ENCODE measurements around the gene DIAPH1.
"Not testable (repeated sequence)": the region's sequence is repeated elsewhere in the genome, so short reads cannot be mapped to it uniquely, and the experiment has no call there.

Gene DIAPH1

GRCh38 chr5:141623186-141623585 is 4.4 kb upstream of the DIAPH1 start:
- Histone ChIP-seq H3K36me3 (ENCODE audit: control insufficient read depth, insufficient read depth, low read length) (peaks cover 1% of the 10 kb centered on the region), H3K9ac (ENCODE audit: low read length) (no peak overlapping the region), H3K4me3 (ENCODE audit: low read length) (no peak overlapping the region), H3K9me3 (ENCODE audit: control insufficient read depth, low read length) (no peaks in the 10 kb centered on the region), H3K27me3 (ENCODE audit: control insufficient read depth, insufficient read depth, low read length) (no peaks in the 10 kb centered on the region), H3K4me1 (ENCODE audit: control insufficient read depth, insufficient read depth, low read length) (no peaks in the 10 kb centered on the region)

DNA sequence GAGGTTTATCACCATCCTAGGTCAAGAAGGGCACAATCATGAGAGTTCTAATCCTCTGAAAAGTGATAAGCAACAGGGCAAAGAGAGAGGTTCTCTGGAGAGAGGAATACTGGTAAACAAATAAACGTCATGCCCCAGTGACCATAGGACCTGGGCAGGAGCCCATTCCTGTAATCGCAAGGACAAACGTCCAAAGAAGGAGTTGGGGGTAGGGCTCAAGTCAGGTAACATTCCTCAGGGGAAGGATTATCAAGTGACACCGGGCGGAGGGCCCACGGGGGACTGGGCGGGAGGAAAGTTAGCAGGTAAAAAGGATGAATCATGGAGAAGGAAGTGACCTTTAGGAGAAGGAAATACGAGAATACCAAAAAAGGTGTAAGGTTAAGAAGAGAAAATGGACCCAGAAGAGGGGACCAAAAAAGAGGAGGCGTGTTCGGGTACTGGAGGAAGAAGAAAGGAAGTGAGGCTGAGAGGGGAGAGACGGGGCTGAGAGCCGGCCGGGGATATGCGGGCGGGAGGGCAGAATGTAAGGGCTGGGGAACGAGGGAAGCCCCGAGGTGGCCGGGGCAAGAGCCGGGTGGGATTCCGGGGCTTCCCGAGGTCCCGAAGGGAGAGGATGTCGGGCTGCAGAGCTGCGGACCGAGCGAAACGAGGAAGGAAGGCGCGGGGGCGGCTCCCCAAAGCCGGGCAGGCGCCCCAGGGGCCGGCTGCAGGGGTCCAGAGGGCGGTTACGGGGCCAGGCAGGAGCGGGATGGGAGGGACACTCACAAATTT is 583 bp downstream of the DIAPH1 start:
- no peaks in the 10 kb centered on the region for H3K9me3 ChIP-seq (ENCODE audit: control insufficient read depth, low read length)
- H3K36me3 ChIP-seq (ENCODE audit: control insufficient read depth, insufficient read depth, low read length) = no peaks in the 10 kb centered on the region
- peak overlapping the region; percentile 89 for H3K9ac ChIP-seq (ENCODE audit: low read length)
- H3K27me3 ChIP-seq (ENCODE audit: control insufficient read depth, insufficient read depth, low read length) = no peaks in the 10 kb centered on the region
- peaks cover 26% of the 10 kb centered on the region for H3K4me1 ChIP-seq (ENCODE audit: control insufficient read depth, insufficient read depth, low read length)
- peak overlapping the region; percentile 29 for H3K4me3 ChIP-seq (ENCODE audit: low read length)

DNA sequence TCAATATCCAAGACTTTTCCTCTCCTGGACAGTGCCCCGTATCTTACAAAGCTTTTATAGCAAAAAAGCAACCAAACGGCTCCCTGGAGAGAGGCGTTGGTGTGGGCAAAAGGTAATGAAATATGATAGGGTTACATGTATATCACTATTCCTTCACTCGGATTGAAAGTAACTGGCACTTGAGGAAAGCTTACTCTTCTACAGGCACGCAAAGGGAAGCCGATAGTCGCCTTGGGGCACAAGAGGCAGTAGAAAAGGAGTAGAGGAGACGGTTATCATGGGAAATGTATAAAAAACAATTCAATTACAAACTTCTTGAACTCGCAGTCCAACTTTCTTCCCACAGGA is 1.1 kb downstream of the DIAPH1 start:
- peaks cover 26% of the 10 kb centered on the region for H3K4me1 ChIP-seq (ENCODE audit: control insufficient read depth, insufficient read depth, low read length)
- H3K27me3 ChIP-seq (ENCODE audit: control insufficient read depth, insufficient read depth, low read length) = no peaks in the 10 kb centered on the region
- no peaks in the 10 kb centered on the region for H3K36me3 ChIP-seq (ENCODE audit: control insufficient read depth, insufficient read depth, low read length)
- H3K4me3 ChIP-seq (ENCODE audit: low read length) = peak overlapping the region; percentile 29
- H3K9ac ChIP-seq (ENCODE audit: low read length) = peak overlapping the region; percentile 89
- H3K9me3 ChIP-seq (ENCODE audit: control insufficient read depth, low read length) = no peaks in the 10 kb centered on the region

DNA sequence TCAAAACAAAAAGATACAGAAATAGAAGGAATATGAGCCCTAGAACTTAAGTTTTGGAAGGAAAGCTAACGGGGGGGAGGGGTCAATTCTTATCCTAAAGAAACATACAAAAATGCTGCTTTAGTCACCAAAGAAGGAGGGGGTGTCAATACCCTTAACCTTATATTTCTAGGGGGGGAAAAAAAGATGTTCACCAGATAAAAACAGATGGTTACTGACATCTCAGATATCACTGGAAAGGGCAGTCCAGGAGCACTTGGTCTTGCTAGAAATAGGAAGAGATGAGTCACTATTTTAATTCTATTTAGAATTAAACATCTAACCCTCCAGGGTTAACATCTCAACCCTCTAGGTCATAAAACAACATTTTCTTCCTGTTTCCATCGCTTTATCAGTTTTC is 1.7 kb downstream of the DIAPH1 start:
- Histone ChIP-seq H3K36me3 (ENCODE audit: control insufficient read depth, insufficient read depth, low read length) (no peaks in the 10 kb centered on the region), H3K9ac (ENCODE audit: low read length) (peak overlapping the region; percentile 89), H3K4me1 (ENCODE audit: control insufficient read depth, insufficient read depth, low read length) (peaks cover 30% of the 10 kb centered on the region), H3K27me3 (ENCODE audit: control insufficient read depth, insufficient read depth, low read length) (no peaks in the 10 kb centered on the region), H3K9me3 (ENCODE audit: control insufficient read depth, low read length) (no peaks in the 10 kb centered on the region), H3K4me3 (ENCODE audit: low read length) (peak overlapping the region; percentile 29)

- H3K36me3 ChIP-seq (ENCODE audit: control insufficient read depth, insufficient read depth, low read length) = no peaks in the 10 kb centered on the region
- no peaks in the 10 kb centered on the region for H3K9me3 ChIP-seq (ENCODE audit: control insufficient read depth, low read length)
- H3K4me1 ChIP-seq (ENCODE audit: control insufficient read depth, insufficient read depth, low read length) = peaks cover 31% of the 10 kb centered on the region
- H3K27me3 ChIP-seq (ENCODE audit: control insufficient read depth, insufficient read depth, low read length) = no peaks in the 10 kb centered on the region
- no peak overlapping the region for H3K4me3 ChIP-seq (ENCODE audit: low read length)
- no peak overlapping the region for H3K9ac ChIP-seq (ENCODE audit: low read length)
Observed at GRCh38 chr5:141615991-141616720, 2.6 kb downstream of the DIAPH1 start.

- H3K27me3 ChIP-seq (ENCODE audit: control insufficient read depth, insufficient read depth, low read length) = no peaks in the 10 kb centered on the region
- no peaks in the 10 kb centered on the region for H3K9me3 ChIP-seq (ENCODE audit: control insufficient read depth, low read length)
- H3K36me3 ChIP-seq (ENCODE audit: control insufficient read depth, insufficient read depth, low read length) = no peaks in the 10 kb centered on the region
- peaks cover 48% of the 10 kb centered on the region for H3K4me1 ChIP-seq (ENCODE audit: control insufficient read depth, insufficient read depth, low read length)
- H3K4me3 ChIP-seq (ENCODE audit: low read length) = no peak overlapping the region
- no peak overlapping the region for H3K9ac ChIP-seq (ENCODE audit: low read length)
Observed at GRCh38 chr5:141613344-141613743, 5.5 kb downstream of the DIAPH1 start.

GRCh38 chr5:141611289-141611688 is 7.5 kb downstream of the DIAPH1 start:
- Histone ChIP-seq H3K4me3 (ENCODE audit: low read length) (no peak overlapping the region), H3K4me1 (ENCODE audit: control insufficient read depth, insufficient read depth, low read length) (peaks cover 47% of the 10 kb centered on the region)

DNA sequence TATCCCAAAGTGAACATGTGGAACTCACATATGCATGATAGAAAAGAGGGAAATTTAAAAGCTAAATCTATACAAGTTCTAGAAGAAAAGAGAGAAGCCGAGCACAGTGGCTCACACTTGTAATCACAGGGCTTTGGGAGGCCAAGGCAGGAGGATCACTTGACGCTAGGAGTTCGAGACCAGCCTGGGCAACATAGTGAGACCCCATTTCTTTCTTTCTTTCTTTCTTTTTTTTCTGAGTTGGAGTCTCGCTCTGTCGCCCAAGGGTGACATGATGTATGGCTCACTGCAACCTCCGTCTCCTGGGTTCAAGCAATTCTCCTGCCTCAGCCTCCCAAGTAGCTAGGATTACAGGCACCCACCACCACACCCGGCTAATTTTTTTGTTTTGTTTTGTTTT is 8.9 kb downstream of the DIAPH1 start:
- H3K9ac ChIP-seq (ENCODE audit: low read length); H3K4me3 ChIP-seq (ENCODE audit: low read length); H3K27me3 ChIP-seq (ENCODE audit: control insufficient read depth, insufficient read depth, low read length); H3K36me3 ChIP-seq (ENCODE audit: control insufficient read depth, insufficient read depth, low read length); H3K9me3 ChIP-seq (ENCODE audit: control insufficient read depth, low read length): not testable (repeated sequence)
- H3K4me1 ChIP-seq (ENCODE audit: control insufficient read depth, insufficient read depth, low read length) = peaks cover 45% of the 10 kb centered on the region

More at GRCh38 chr5:141611289-141611688, 7.5 kb downstream of the DIAPH1 start:
- Histone ChIP-seq H3K9me3 (ENCODE audit: control insufficient read depth, low read length) (no peaks in the 10 kb centered on the region), H3K36me3 (ENCODE audit: control insufficient read depth, insufficient read depth, low read length) (no peaks in the 10 kb centered on the region), H3K9ac (ENCODE audit: low read length) (no peak overlapping the region), H3K27me3 (ENCODE audit: control insufficient read depth, insufficient read depth, low read length) (no peaks in the 10 kb centered on the region)

GRCh38 chr5:141609044-141609443 is 9.8 kb downstream of the DIAPH1 start:
- no peak overlapping the region for H3K4me3 ChIP-seq (ENCODE audit: low read length)
- H3K9ac ChIP-seq (ENCODE audit: low read length) = no peak overlapping the region
- H3K9me3 ChIP-seq (ENCODE audit: control insufficient read depth, low read length) = no peaks in the 10 kb centered on the region
- no peaks in the 10 kb centered on the region for H3K36me3 ChIP-seq (ENCODE audit: control insufficient read depth, insufficient read depth, low read length)
- H3K4me1 ChIP-seq (ENCODE audit: control insufficient read depth, insufficient read depth, low read length) = peaks cover 51% of the 10 kb centered on the region
- H3K27me3 ChIP-seq (ENCODE audit: control insufficient read depth, insufficient read depth, low read length) = no peaks in the 10 kb centered on the region

- Histone ChIP-seq H3K36me3 (ENCODE audit: control insufficient read depth, insufficient read depth, low read length) (no peaks in the 10 kb centered on the region), H3K27me3 (ENCODE audit: control insufficient read depth, insufficient read depth, low read length) (no peaks in the 10 kb centered on the region), H3K4me3 (ENCODE audit: low read length) (no peak overlapping the region), H3K4me1 (ENCODE audit: control insufficient read depth, insufficient read depth, low read length) (peaks cover 51% of the 10 kb centered on the region), H3K9me3 (ENCODE audit: control insufficient read depth, low read length) (no peaks in the 10 kb centered on the region), H3K9ac (ENCODE audit: low read length) (peak overlapping the region; percentile 25)
Observed at GRCh38 chr5:141608557-141608956, 10.2 kb downstream of the DIAPH1 start.

DNA sequence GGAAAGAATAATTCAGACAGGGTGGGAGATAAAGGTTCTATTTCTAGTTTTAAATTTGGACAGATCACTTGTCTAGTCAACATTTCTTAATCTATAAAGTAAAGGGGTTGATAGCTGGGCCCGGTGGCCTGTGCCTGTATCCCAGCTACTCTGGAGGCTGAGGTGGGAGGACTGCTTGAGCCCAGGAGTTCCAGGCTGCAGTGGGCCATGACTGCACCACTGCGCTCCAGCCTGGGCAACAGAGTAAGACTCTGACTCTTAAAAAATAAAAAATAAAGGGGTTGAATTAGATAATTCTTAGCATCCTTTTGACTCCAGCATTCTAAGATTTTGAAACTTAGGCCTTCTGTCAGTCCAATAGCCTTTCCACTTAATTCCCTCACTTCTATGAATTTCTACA is 10.8 kb downstream of the DIAPH1 start:
- Histone ChIP-seq H3K4me1 (ENCODE audit: control insufficient read depth, insufficient read depth, low read length) (peaks cover 50% of the 10 kb centered on the region), H3K9ac (ENCODE audit: low read length) (peak overlapping the region; percentile 25), H3K27me3 (ENCODE audit: control insufficient read depth, insufficient read depth, low read length) (no peaks in the 10 kb centered on the region), H3K36me3 (ENCODE audit: control insufficient read depth, insufficient read depth, low read length) (no peaks in the 10 kb centered on the region), H3K4me3 (ENCODE audit: low read length) (no peak overlapping the region), H3K9me3 (ENCODE audit: control insufficient read depth, low read length) (no peaks in the 10 kb centered on the region)

GRCh38 chr5:141605523-141606277 is 13.1 kb downstream of the DIAPH1 start:
- Histone ChIP-seq H3K27me3 (ENCODE audit: control insufficient read depth, insufficient read depth, low read length) (no peaks in the 10 kb centered on the region), H3K9me3 (ENCODE audit: control insufficient read depth, low read length) (no peaks in the 10 kb centered on the region), H3K4me3 (ENCODE audit: low read length) (no peak overlapping the region), H3K4me1 (ENCODE audit: control insufficient read depth, insufficient read depth, low read length) (peaks cover 45% of the 10 kb centered on the region), H3K9ac (ENCODE audit: low read length) (no peak overlapping the region), H3K36me3 (ENCODE audit: control insufficient read depth, insufficient read depth, low read length) (no peaks in the 10 kb centered on the region)

All from mucosa of stomach (tissue), 1 donor.